ENCODE data around the gene CFAP99. TPM values are rescaled to one million over a fixed set of nuclear protein-coding genes. Genes with fewer than 3 reads are reported as not detected.

Gene CFAP99
- total and polyA plus RNA-seq, 2 of the 8 experiments (the other 6 are each of a cell fraction or from before 2014, with no cell fraction given): not detected

- no peak overlapping the region for H3K14ac ChIP-seq (ENCODE audit: insufficient read length)
- ChIA-PET POLR2A (ENCODE audit: partially characterized antibody) (no interaction called here), CTCF (ENCODE audit: partially characterized antibody) (interaction anchor here (0.8 to 3.9 kb wide), 8 partner anchors 7 to 21 kb away, joined by 3 to 20 read pairs (median 5); no protein-coding TSS in a partner anchor)
- no peak overlapping the region for H2BK15ac ChIP-seq (ENCODE audit: low read length)
- H3K27ac ChIP-seq (ENCODE audit: low read depth, low read length): no peak overlapping the region
- no peaks in the 10 kb centered on the region for H3K79me1 ChIP-seq (ENCODE audit: low read depth, low read length)
- no peaks in the 10 kb centered on the region for H4K20me1 ChIP-seq (replicated peaks in 1 of 2; ENCODE audit: control insufficient read depth in 1 of 2, insufficient read depth in 2 of 2, low read length in 2 of 2)
- no peak overlapping the region for H4K91ac ChIP-seq (replicated peaks; ENCODE audit: insufficient read length, low read length)
- no peak overlapping the region for H4K5ac ChIP-seq (ENCODE audit: insufficient read length, low read depth, low read length)
- no peaks in the 10 kb centered on the region for H3K9me3 ChIP-seq (ENCODE audit: insufficient read depth in 2 of 2, low read depth in 1 of 2, low read length in 1 of 2)
- H3K4ac ChIP-seq (replicated peaks; ENCODE audit: insufficient read length, low read depth, low read length): no peak overlapping the region
- peaks cover 0 to 7% (median 0%) of the 10 kb centered on the region in 4 experiments; a peak in 4 of 7 replicates for H3K4me1 ChIP-seq (replicated peaks in 1 of 4; ENCODE audit: control insufficient read depth in 3 of 4, insufficient read depth in 4 of 4, low read length in 3 of 4)
- H3K23ac ChIP-seq (ENCODE audit: insufficient read length): no peak overlapping the region
- no peak overlapping the region for H3K18ac ChIP-seq (ENCODE audit: extremely low read depth, low read length)
- TF ChIP-seq JUN (IDR thresholded peaks at IDR 0.05; ENCODE audit: low read depth, low read length): no peak
- TF ChIP-seq KDM5A (IDR thresholded peaks at IDR 0.05; ENCODE audit: low read length): no peak
- TF ChIP-seq HDAC6 (IDR thresholded peaks at IDR 0.05; ENCODE audit: low read depth, low read length): no peak
- no peak for TF ChIP-seq CEBPB (IDR thresholded peaks at IDR 0.05; ENCODE audit: low read depth, low read length)
- TF ChIP-seq BACH1 (IDR thresholded peaks at IDR 0.05; ENCODE audit: low read length): no peak
- DNase-seq (ENCODE audit: low read depth in 1 of 2, low spot score in 2 of 2) (no peak), FAIRE-seq (no peak)
- no peak overlapping the region; the same call in 1 of the 2 replicates for H4K8ac ChIP-seq (ENCODE audit: extremely low read depth, insufficient read depth, low read length)
- no peak overlapping the region for H2BK12ac ChIP-seq (ENCODE audit: low read depth, low read length)
- no peak overlapping the region for H3K9ac ChIP-seq (replicated peaks in 1 of 4; ENCODE audit: extremely low read depth in 1 of 4, low read depth in 3 of 4, low read length in 3 of 4)
- no peak overlapping the region for H3K56ac ChIP-seq (replicated peaks; ENCODE audit: insufficient read length, low read depth, low read length)
- 78% methylated on average over 9 of the region's 9 CpGs; no CpG with 5 or more reads in 1 of the 2 experiments for WGBS, 2 experiments (ENCODE audit: extremely low coverage in 1 of 2, insufficient coverage in 1 of 2, insufficient read length in 1 of 2, insufficient replicate concordance in 2 of 2, low coverage in 1 of 2, low lambda C conversion rate in 2 of 2, missing lambda C conversion rate in 1 of 2)
- H3K36me3 ChIP-seq (ENCODE audit: control insufficient read depth in 2 of 4, insufficient read depth in 4 of 4, low read length in 3 of 4): no peaks in the 10 kb centered on the region
- H2AFZ ChIP-seq (ENCODE audit: low read length): no peak overlapping the region
- H3K4me2 ChIP-seq (ENCODE audit: insufficient read depth in 1 of 2, low read depth in 2 of 2, low read length in 2 of 2): no peak overlapping the region
- H3K79me2 ChIP-seq (ENCODE audit: control insufficient read depth in 1 of 2, insufficient read depth in 2 of 2, low read length in 2 of 2): no peaks in the 10 kb centered on the region
- no peak overlapping the region for H2AK5ac ChIP-seq (ENCODE audit: low read depth, low read length)
- no peaks in the 10 kb centered on the region for H3K27me3 ChIP-seq (replicated peaks in 1 of 4; ENCODE audit: control insufficient read depth in 3 of 4, extremely low read depth in 1 of 4, insufficient read depth in 3 of 4, low read length in 3 of 4)
- no peak overlapping the region for H2BK5ac ChIP-seq (ENCODE audit: low read depth, low read length)
- no peaks in the 10 kb centered on the region for H3K23me2 ChIP-seq (ENCODE audit: low read depth, low read length)
- H3K4me3 ChIP-seq (ENCODE audit: extremely low read depth in 1 of 4, insufficient read depth in 2 of 4, low read depth in 3 of 4, low read length in 4 of 4): no peak overlapping the region
- no peak overlapping the region for H2BK120ac ChIP-seq (replicated peaks; ENCODE audit: low read depth, low read length)
- H2BK20ac ChIP-seq (ENCODE audit: low read length): no peak overlapping the region
These were observed 15.7 kb downstream of the CFAP99 start for GRCh38 chr4:2434420-2434819.

Measured in H1 (cell line).